Upper lobe of left lung (tissue), 6 donors: ENCODE data around the gene CADPS. TPM values are rescaled to one million over a fixed set of nuclear protein-coding genes. Genes with fewer than 3 reads are reported as not detected.

Source experiments
- ATAC-seq, 2 donors: fragments of 200-7000 bp; cut with Tn5 transposase; one replicate each; pipeline ENCODE4 v1.9.1; 2022; ENCODE audit warnings: mild to moderate bottlenecking in 2 of 2, moderate library complexity in 2 of 2; ENCODE audit not compliant: low FRiP score in 2 of 2
- DNase-seq, 2 donors: peaks; one replicate each; pipeline ENCODE4 v3.0.0-alpha.2; 2019 to 2020
- H3K27ac ChIP-seq, 4 donors: fragments of 200-600 bp; sonication (generic); one replicate each; pipeline ENCODE4 v1.5.1; 2016 to 2019
- H3K27me3 ChIP-seq, 4 donors: fragments of 200-600 bp; sonication (generic); one replicate each; pipeline ENCODE4 v1.5.1; 2017 to 2019
- H3K36me3 ChIP-seq, 4 donors: fragments of 200-600 bp; sonication (generic); one replicate each; pipeline ENCODE4 v1.5.1; 2016 to 2019
- H3K4me1 ChIP-seq, 4 donors: fragments of 200-600 bp; sonication (generic); one replicate each; pipeline ENCODE4 v1.5.1; 2018 to 2019
- H3K4me3 ChIP-seq, 4 donors: fragments of 200-600 bp; sonication (generic); one replicate each; pipeline ENCODE4 v1.5.1; 2017 to 2019; ENCODE audit warnings: mild to moderate bottlenecking in 2 of 4, moderate library complexity in 1 of 4
- H3K9me3 ChIP-seq, 4 donors: fragments of 200-600 bp; sonication (generic); one replicate each; pipeline ENCODE4 v1.5.1; 2018 to 2019
- EP300 ChIP-seq, 4 donors: sonication (generic); formaldehyde crosslinking; IDR thresholded peaks; one replicate each; pipeline ENCODE4 v1.5.1; 2017; ENCODE audit warnings: antibody characterized with exemption in 4 of 4, control low read depth in 2 of 4
- POLR2A ChIP-seq, 4 donors: fragments of 450-650 bp; IDR thresholded peaks; one replicate each; pipeline ENCODE4 v1.5.1; 2016 to 2017; ENCODE audit warnings: antibody characterized with exemption in 4 of 4, mild to moderate bottlenecking in 2 of 4
- POLR2AphosphoS5 ChIP-seq, 2 donors: sonication (generic); formaldehyde crosslinking; IDR thresholded peaks; one replicate each; pipeline ENCODE4 v1.5.1; 2017; ENCODE audit warnings: antibody characterized with exemption in 2 of 2
- WGBS, 2 donors: methylation state at CpG; one replicate each; pipeline ENCODE4 v1.1.5; 2017 to 2018; 5-methylcytosine and 5-hydroxymethylcytosine counted together
- total RNA-seq, 6 donors: library from RNA; depleted of rRNA in 4 of 6; stranded (reverse); fragments of >200 nt in 4 of 6; gene quantifications; one replicate each; pipeline versions ENCODE4 v1.1.0 to v1.2.1, GENCODE V29; 2016 to 2021
- TF ChIP-seq, protein P1 (sequence below), 6 experiments: fragments of 450-650 bp in 4 of 6; fragments of 200-600 bp in 2 of 6; sonication (generic) in 2 of 6; IDR thresholded peaks; one replicate each; pipeline ENCODE4 v1.5.1; 2016 to 2019; ENCODE audit warnings: antibody characterized with exemption in 6 of 6
- donor health status: DM: no; HTN: no; CAD: no; lungs with moderate emphysema.
- donor health status: DM: no; HTN: yes; CAD: no; lungs with severe emphysema.

Gene CADPS
- total RNA-seq, 6 donors from 2014 or later, result 0.29 to 1.5 (median 1.2) TPM; not detected in 3

DNA sequence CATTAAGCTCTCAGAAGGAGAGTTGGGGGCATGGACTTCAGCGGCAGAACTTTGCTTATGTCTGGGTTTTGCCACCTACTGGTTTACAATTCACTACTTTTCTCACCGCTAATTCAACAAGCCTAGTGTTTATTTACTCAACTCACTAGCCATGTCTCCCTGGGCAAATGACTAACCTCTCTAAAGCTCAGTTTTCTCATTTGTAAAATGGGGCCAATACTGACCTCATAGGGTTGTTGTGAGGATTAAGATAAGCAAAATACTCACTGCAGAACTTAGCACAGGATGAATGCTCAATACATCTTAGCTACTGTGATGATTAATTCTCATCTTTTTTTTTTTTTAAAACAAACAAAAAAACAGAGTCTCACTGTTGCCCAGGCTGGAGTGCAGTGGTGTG is 106.3 kb downstream of the CADPS start:
- H3K9me3 ChIP-seq, result no peaks in the 10 kb centered on the region
- 21 to 47% methylated on average over 2 of the region's 2 CpGs for WGBS, 2 donors
- H3K4me3 ChIP-seq, result no peak overlapping the region
- TF ChIP-seq POLR2A (IDR thresholded peaks at IDR 0.05) (no peak), POLR2AphosphoS5 (IDR thresholded peaks at IDR 0.05) (no peak), EP300 (IDR thresholded peaks at IDR 0.05) (no peak)
- TF ChIP-seq, protein P1, sequence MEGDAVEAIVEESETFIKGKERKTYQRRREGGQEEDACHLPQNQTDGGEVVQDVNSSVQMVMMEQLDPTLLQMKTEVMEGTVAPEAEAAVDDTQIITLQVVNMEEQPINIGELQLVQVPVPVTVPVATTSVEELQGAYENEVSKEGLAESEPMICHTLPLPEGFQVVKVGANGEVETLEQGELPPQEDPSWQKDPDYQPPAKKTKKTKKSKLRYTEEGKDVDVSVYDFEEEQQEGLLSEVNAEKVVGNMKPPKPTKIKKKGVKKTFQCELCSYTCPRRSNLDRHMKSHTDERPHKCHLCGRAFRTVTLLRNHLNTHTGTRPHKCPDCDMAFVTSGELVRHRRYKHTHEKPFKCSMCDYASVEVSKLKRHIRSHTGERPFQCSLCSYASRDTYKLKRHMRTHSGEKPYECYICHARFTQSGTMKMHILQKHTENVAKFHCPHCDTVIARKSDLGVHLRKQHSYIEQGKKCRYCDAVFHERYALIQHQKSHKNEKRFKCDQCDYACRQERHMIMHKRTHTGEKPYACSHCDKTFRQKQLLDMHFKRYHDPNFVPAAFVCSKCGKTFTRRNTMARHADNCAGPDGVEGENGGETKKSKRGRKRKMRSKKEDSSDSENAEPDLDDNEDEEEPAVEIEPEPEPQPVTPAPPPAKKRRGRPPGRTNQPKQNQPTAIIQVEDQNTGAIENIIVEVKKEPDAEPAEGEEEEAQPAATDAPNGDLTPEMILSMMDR (IDR thresholded peaks at IDR 0.05), result no peak
- H3K36me3 ChIP-seq, result no peaks in the 10 kb centered on the region
- no peak overlapping the region for H3K27ac ChIP-seq
- ATAC-seq, result no peak
- H3K27me3 ChIP-seq, result no peaks in the 10 kb centered on the region
- DNase-seq, result no peak
- H3K4me1 ChIP-seq, result no peaks in the 10 kb centered on the region

DNA sequence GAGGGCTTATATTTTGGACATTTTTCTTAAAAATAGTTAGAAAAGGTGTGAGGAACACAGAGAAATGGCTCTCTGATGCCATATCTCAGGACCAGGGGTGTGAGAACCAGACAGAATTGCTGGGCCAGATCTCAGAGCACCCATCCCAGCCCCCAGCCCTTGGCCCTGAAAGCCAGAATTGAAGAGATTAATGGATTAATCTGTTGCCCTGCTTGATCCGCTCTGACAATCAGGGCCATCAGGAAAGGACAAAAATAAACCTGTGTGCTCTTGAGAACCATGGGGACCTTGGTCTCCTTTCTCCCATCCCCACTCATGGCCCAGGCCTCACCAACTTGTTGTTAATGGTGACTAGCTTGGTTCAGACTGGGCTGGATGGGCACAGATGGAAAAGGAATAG is 113.5 kb downstream of the CADPS start:
- Histone ChIP-seq H3K9me3 (no peaks in the 10 kb centered on the region), H3K27me3 (no peaks in the 10 kb centered on the region), H3K27ac (no peak overlapping the region), H3K36me3 (no peaks in the 10 kb centered on the region), H3K4me1 (no peaks in the 10 kb centered on the region), H3K4me3 (no peak overlapping the region)
- WGBS, 2 donors, result 78 to 90% methylated on average over 1 of the region's 1 CpG
- TF ChIP-seq POLR2AphosphoS5 (IDR thresholded peaks at IDR 0.05) (no peak), EP300 (IDR thresholded peaks at IDR 0.05) (no peak), POLR2A (IDR thresholded peaks at IDR 0.05) (no peak)
- TF ChIP-seq, protein P1 (IDR thresholded peaks at IDR 0.05), result no peak
- no peak for ATAC-seq
- no peak for DNase-seq

DNA sequence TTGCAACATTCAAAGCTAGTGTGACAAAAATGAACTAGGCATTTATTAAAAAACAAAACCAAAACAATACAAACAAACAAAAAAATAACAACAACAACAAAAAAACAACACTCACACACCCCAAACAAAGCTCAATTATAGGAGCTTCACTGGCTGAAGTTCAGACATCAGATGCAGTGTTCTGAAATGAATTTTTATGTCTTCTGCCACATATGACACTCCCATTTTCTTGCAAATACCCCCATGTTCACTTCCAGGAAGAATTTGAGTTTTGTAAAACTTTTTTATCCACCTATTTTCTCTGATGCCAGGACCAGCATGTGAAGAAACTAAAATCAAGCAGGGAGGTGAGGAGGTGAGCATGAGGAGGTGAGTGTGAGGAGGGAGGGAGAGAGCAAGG is 113.9 kb downstream of the CADPS start:
- H3K36me3 ChIP-seq, result no peaks in the 10 kb centered on the region
- no peaks in the 10 kb centered on the region for H3K9me3 ChIP-seq
- H3K27me3 ChIP-seq, result no peaks in the 10 kb centered on the region
- no peak overlapping the region for H3K4me3 ChIP-seq
- TF ChIP-seq, protein P1 (IDR thresholded peaks at IDR 0.05), result no peak
- TF ChIP-seq POLR2AphosphoS5 (IDR thresholded peaks at IDR 0.05), result no peak
- ATAC-seq (no peak), DNase-seq (no peak)
- H3K4me1 ChIP-seq, result no peaks in the 10 kb centered on the region
- H3K27ac ChIP-seq, result no peak overlapping the region

DNA sequence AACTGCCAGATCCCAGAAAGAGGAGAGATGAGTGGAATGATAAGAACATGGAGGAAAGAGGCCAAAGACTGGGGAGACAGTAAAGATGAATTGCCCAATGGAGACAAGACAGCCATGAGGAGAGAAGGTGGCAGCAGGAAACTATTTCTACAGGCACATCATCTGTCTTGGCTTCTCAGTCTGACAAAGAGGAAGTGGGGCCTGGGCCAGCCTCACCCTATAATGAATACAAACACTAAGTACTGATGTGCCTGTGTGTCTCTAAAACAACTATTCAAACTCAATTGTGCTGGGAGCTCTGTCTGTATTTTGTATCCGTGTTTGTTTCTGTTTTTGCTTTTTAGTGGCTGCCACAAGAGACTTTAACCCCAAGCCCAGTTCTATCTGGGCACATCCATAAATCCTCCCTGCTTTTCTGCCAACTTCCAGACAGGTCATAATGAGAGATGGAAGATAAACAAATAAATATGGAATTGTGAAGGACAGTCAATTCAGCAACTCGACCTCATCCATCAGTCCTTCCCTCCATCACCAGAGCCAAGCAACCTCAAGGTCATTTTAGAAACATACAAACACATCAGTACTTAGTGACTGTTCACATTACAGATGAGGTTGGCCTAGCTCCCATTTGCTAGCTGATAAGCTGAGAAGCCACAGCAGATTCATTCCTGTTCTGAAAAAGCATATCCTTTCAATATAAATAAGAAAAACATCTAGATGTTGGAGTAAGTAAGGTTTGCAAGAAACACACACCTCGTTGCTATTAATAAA is 116.7 kb downstream of the CADPS start:
- TF ChIP-seq, protein P1 (IDR thresholded peaks at IDR 0.05), result no peak
- TF ChIP-seq POLR2A (IDR thresholded peaks at IDR 0.05), result no peak
- no peak for TF ChIP-seq POLR2AphosphoS5 (IDR thresholded peaks at IDR 0.05)
- no peak for TF ChIP-seq EP300 (IDR thresholded peaks at IDR 0.05)
- no peak overlapping the region for H3K27ac ChIP-seq
- no peaks in the 10 kb centered on the region for H3K9me3 ChIP-seq
- WGBS, 2 donors, result 43 to 56% methylated on average over 3 of the region's 3 CpGs
- no peaks in the 10 kb centered on the region for H3K27me3 ChIP-seq
- no peak for ATAC-seq
- H3K36me3 ChIP-seq, result no peaks in the 10 kb centered on the region
- no peaks in the 10 kb centered on the region for H3K4me1 ChIP-seq
- no peak for DNase-seq
- H3K4me3 ChIP-seq, result no peak overlapping the region

DNA sequence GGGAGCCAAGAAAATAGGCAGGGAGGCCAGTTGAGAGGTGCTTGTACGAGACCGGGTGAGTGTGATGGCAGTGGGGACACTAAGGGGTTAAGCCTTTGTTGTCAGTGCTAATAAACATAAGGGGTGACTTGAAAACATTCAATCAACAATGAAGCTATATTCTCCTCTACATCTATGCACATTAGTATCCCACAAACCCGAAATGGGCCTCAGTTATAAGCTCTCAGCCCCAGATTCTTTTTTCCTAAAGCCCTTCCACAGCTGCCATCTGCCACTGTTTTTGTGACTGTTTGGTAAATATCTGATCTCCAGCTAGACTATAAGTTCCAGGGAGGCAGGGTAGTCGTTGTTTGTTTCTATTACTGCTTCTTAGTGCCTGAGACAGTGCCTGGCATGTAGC is 118.2 kb downstream of the CADPS start:
- Histone ChIP-seq H3K4me3 (no peak overlapping the region), H3K36me3 (no peaks in the 10 kb centered on the region), H3K4me1 (no peaks in the 10 kb centered on the region), H3K27me3 (no peaks in the 10 kb centered on the region), H3K9me3 (no peaks in the 10 kb centered on the region), H3K27ac (no peak overlapping the region)
- TF ChIP-seq, protein P1 (IDR thresholded peaks at IDR 0.05), result no peak
- no peak for TF ChIP-seq POLR2AphosphoS5 (IDR thresholded peaks at IDR 0.05)
- TF ChIP-seq EP300 (IDR thresholded peaks at IDR 0.05), result no peak
- TF ChIP-seq POLR2A (IDR thresholded peaks at IDR 0.05), result no peak
- 66 to 68% methylated on average over 4 of the region's 4 CpGs for WGBS, 2 donors
- no peak for DNase-seq
- no peak for ATAC-seq
